HL-60/S4 treated with phorbol 12-myristate 13-acetate at 8.2 ng/mL for 4 days and 3 days (cell line): ENCODE results near the gene GATA5.
"Not testable (repeated sequence)": the region's sequence is repeated elsewhere in the genome, so short reads cannot be mapped to it uniquely, and the experiment has no call there.

Source experiments
- in situ Hi-C: fragments of 300-500 bp; cut with MboI; formaldehyde crosslinking; loops from 2 replicates; pipeline ENCODE4 v1.15.0; 2022; ENCODE audit warnings: low sequenced_read_pairs

The GATA5 gene

GRCh38 chr20:62433658-62434497, 41.9 kb downstream of the GATA5 start:
- in situ Hi-C loops: no loop called here

DNA sequence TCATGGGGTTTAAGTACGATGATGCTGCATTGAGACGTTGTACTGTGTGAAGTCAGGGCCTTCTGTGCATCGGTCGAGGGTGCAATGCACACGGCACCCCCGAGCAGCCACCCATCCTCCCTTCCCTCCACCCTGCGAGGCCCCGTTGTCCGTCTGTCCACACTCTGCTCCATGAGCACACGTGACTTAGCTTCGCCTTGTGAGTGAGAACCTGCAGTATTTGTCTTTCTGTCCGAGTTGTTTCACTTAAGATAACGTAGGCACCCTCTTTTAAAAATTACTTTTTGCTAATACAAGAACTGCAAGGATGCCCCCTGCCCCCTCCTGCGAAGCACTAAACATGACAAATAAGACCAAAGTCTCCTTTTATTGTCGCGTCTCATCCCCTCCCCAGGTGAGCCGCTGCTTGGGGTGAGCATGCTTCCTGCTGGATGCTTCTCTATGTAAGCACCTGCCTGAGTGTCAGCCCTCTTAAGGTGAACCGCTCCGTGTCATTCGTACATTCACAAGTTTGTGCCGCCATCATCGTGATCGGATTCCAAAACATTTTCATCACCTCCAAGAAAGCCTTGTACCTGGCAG, 44.8 kb downstream of the GATA5 start:
- in situ Hi-C loops: no loop called here

DNA sequence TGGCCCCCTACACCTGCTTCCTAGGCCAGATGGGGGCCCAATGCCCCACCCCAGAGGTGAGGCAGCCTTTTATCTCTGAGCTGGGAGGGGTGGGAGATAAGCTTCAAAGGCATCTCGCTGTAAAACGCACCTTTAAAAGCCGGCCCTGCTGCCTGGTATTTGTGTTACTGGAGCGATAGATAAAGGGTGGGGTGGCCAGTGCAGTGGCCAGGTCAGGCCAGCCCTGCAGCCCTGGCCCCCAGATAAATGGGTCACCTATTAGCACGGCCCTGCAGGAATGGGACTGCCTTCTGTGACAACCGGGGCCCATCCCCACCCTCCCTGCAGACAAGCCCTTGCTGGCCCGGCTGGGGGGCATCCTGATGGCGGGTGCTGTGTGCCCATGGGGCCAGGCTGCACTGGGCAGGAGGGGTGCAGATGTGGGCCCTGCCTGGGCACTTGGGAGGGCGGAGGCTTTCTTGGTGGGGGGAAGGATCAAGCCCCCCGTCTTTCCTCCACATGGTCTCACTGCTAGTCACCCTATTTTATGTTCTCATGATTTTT, 45.4 kb downstream of the GATA5 start:
- in situ Hi-C loops: no loop called here

DNA sequence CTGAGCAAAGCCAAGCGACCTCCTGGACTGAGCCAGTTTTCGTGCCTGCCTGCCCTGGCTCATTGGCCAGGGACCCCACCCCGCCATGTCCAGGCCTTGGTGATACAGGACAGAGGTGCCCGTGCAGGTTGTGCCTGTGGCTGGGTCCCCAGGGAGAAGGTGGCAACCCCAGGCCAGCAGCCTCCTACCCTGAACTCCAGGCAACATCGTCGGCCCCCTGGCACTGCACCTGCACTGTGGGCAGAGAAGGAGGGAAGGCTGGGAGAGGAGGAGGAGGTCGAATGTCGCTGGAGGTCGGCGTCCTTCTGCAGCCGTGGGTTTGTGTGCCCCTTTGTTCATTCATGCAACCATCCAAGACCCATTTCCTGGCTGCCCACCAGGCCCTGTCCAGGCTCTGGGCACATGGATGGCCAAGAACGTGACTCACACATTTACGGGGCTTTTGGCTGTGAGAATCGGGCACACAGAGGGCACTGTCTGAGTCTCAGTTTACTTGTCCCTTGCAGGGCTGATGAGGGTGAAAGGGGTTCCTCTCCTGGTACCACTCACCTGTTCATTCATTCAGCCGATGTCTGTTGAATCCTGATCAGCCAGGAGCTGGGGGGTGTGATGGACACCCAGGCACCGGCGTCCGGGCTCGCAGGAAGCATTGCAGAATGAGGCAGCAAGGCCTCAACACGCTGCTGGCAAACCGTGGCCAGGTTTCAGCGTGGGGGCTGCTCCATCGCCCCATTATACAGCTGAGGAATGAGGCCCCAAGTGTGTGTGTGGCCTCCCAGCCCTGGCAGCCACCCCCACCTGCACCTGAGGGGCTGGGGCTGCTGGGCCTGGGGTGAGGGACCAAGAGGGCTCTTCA, 46.1 kb downstream of the GATA5 start:
- in situ Hi-C loops: no loop called here

DNA sequence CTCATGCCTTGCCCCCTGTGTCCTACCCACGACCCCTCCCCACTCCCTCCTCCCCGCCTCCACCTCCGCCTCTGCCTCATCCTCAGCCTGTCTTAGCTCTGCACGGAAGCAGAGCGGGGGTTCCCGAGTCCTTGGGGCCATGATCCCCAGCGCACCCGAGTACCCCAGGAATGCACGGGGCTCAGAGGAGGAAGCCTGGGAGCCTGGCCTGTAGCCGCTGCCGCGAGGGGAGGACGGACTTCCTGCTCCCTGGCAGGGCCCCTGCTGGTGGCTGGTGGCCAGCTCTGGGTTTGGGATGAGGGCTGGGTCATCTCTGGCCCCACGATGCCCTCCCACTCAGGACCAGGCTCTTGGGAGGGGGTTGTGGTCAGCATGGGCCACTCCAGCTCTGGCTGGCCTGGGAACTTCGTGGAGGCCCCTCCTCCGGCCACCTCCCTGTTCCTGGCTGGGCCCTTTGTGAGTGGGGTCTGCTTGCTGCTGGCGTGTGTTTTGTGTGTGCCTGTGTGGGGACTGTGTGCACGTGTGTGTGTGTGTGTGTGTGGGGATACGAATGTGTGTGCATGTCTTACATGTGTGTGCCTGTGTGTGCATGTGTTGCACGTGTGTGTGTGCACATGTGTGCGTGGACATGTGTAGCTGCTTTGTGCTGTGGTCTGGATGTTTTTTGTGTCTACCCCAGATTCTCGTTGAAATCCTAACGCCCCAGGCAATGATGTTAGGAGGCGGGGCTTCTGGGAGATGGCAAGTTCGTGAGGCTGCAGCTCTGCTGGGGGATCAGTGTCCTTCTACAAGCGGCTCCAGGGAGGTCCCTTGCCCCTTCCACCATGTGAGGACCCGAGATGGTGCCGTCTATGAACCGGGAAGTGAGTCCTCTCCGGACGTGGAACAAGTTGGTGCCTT, 47.1 kb downstream of the GATA5 start:
- in situ Hi-C loops: no loop called here

DNA sequence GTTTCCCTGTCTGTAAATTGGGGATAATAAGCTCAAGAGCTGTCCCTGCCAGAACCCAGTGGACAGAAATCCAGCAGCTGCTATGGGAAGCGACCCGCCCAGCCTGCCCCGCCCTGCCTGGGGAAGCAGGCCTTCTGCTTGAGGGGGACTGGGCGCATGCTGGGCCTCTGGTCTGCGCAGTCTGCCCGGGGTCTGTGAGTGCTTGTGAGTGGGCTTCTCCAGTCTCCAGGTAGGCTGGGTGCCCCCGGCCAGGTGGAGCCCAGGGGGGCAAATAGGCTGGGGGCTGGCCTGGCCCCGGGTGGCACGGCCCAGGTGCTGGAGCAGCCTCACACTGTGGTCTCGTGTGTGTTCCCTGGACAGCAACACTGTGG, 47.8 kb downstream of the GATA5 start:
- in situ Hi-C loops: no loop called here

GRCh38 chr20:62427172-62428001, 48.4 kb downstream of the GATA5 start, which contains the start of gene RBBP8NL:
RBBP8NL (minus strand) TSS chr20:62427539; CDS start chr20:62419647, 7,892 bp downstream.
- in situ Hi-C loops: no loop called here

GRCh38 chr20:62426699-62427131, 49.1 kb downstream of the GATA5 start:
- in situ Hi-C loops: no loop called here

- in situ Hi-C loops: not testable (repeated sequence)
Observed at GRCh38 chr20:62426059-62426348, 49.8 kb downstream of the GATA5 start.

GRCh38 chr20:62425281-62426058, 50.3 kb downstream of the GATA5 start:
- in situ Hi-C loops: no loop called here

- in situ Hi-C loops: no loop called here
Observed at GRCh38 chr20:62424249-62425107, 51.3 kb downstream of the GATA5 start.

DNA sequence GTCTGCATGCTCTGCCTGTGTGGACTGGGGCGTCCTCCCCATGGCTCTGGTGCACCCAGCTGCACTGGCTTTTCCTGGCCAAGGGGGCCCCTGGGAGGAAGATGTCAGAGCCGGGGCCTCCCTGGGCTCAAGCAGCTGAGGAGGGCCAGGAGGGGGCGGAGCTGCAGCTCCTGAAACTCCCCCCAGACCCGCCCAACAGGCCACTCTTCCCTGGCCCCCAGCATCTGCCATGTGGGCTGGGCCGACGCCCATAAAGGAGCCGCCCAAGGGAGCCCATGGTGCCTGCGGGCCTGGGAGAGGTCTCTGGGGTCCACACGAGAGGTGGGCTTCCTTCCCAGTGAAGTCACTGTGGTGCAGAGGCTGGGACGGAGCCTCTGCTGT, 52.5 kb downstream of the GATA5 start:
- in situ Hi-C loops: no loop called here

DNA sequence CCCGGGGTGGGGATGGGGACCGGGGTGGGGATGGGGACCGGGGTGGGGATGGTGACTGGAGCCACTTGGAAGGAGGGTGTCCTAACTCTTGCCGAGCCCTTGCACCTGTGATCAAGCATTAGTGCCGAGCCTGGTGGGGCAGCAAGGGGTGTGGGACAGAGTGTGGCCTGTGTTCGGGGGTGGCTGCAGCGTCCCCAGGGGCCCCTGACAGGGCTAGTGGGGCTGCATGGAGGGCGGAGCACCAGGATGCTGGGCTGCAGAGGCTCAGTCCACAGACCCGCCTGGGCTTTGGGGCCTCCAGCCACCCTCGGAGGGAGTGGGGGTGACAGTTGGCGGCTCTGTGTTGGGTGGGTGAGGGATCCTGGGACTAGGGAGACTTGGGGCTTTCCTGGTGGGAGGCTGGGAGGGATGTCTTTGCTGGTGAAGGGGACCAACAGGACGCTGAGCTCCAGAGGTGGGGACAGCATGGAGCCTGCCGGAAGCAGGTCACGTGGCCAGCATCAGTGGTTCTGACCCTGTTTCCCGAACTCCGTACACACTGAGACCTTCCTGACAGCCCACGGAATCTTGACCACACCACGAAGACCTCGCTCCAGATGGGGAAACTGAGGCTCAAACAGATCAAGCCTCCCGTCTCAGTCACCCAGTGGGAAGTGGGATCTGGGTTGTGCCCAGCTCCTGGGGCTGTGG, 53.0 kb downstream of the GATA5 start:
- in situ Hi-C loops: no loop called here

GRCh38 chr20:62421716-62421990, 54.1 kb downstream of the GATA5 start:
- in situ Hi-C loops: no loop called here

DNA sequence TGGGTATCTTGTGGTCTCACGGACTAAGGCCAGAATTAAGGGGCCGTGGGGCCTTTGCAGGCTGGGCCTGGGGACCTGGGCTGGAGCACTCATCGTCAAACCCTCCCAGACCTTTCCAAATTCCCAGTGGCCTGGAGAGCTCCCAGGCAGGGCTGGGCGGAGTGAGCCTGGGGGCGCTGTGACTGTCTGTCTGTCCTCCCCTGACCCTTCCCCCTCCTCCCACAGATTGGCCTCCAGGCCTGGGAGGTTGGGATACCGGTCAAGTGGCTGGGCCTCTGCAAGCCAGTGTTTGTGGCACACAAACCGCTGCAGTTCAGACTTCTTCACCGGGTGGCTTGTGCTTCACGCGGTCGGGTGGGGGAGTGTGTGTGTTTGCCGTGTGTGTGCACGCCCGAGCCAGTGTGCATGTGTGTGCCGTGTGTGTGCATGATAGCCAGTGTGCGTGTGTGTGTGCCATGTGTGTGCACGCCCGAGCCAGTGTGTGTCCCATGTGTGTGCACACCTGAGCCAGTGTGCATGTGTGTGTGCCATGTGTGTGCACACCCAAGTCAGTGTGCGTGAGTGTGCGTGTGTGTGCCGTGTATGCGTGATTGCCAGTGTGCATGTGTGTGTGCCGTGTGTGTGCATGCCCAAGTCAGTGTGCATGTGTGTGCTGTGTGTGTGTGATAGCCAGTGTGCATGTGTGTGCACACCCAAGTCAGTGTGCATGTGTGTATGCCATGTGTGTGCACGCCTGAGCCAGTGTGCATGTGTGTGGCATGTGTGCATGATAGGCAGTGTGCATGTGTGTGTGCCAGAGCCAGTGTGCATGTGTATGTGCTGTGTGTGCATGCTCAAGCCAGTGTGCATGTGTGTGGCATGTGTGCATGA, 54.7 kb downstream of the GATA5 start:
- in situ Hi-C loops: no loop called here

- in situ Hi-C loops: no loop called here
Observed at GRCh38 chr20:62419759-62420158, 56.0 kb downstream of the GATA5 start.
